GM19328 (cell line): ENCODE measurements around the gene MDFIC.

ENCODE experiments used
- ATAC-seq: cut with Tn5 transposase; IDR thresholded peaks from one replicate; pipeline ENCODE4 v1.9.1; 2021; ENCODE audit warnings: mild to moderate bottlenecking, moderate library complexity; ENCODE audit not compliant: unreplicated experiment

Gene MDFIC

DNA sequence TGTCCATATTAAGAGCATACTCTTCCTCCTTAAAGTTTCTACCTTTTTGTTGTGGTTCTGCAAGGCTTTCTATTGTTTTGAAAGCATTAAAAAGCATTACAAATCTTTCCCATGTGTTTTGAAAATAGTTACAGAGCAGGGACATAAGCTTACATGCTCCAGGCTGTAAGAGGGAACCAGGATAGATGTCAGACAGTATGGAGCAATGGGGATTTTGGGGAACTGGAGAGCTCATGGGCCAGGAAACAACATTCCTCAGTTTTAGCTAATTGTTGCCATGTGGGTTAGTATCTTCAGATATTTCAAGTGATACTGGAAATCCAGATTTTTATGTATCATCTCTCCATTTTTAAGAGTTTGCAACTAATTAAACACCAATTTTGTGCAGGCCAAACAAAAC, 3.5 kb downstream of the MDFIC start:
- ATAC-seq: no peak

DNA sequence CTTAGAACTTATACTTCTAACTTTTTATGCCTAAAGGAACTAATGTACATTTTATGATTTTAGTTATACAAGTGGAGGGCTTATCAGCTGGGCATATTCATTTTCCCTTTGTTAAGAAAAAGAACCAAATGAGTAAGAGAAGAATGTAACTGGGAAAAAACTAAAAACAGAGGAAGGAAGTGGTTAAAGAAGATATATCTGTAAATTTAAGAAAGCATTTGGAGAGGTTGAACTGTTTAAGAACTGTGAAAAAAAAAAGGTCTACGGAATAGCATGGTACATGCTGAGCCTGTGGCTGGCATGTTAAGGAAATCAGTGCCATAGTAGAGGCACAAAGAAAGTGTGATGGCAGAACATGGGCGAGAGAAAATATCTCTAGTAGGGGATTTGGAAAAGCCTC, 6.2 kb downstream of the MDFIC start:
- ATAC-seq: no peak

GRCh38 chr7:114929570-114929969, 7.7 kb downstream of the MDFIC start:
- no peak for ATAC-seq

DNA sequence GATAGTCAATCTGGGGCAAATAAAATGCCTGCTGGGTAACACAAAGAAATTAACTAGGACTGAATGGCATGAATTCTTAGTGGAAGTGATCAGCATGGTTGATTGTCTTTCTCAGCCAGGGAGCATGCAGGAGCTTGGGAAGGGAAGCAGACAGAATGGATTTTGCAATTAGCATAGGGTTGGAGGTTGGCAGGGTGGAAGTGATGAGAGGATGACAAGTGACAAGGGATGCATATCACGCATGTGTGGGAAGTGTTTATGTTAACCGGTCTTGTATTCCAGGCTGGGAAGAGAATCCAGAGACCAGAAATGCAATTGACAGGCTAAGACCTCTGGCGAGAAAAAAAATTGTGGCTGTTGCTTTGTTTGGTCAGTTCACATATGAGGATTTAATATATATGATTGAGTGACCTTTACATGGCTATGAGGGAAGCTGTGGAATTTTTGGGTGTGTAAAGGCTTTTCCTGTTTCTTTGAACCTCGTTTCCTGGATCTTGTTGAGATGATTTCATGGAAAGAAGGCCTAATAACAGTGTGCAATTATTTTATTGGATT, 8.3 kb downstream of the MDFIC start:
- ATAC-seq: no peak

GRCh38 chr7:114930829-114931655, 9.1 kb downstream of the MDFIC start:
- peak; percentile 37 for ATAC-seq

GRCh38 chr7:114931656-114932011, 9.7 kb downstream of the MDFIC start:
- peak; percentile 57 for ATAC-seq

GRCh38 chr7:114932991-114933390, 11.1 kb downstream of the MDFIC start:
- ATAC-seq: no peak

GRCh38 chr7:114933658-114934057, 11.8 kb downstream of the MDFIC start:
- ATAC-seq: no peak

GRCh38 chr7:114934086-114934485, 12.2 kb downstream of the MDFIC start:
- ATAC-seq: no peak

GRCh38 chr7:114934713-114935112, 12.8 kb downstream of the MDFIC start:
- no peak for ATAC-seq

DNA sequence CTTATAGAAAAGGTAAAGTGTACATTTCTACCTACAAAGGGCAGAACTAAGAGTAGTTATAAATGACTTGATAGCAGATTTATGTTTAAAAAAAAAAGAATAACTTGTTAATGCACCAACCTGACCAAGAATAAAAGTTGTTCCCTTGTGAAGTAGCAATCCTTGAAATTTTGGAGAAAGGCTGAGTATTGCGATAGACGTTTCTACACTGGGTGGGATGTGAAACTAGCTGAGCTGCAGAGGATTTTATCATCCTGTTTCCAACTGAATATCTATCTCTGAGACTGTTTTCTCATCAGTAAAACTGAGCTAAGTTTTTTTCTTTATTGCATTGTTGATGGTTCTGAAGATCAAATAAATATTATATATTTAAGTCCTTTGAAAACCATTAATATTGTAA, 14.6 kb downstream of the MDFIC start:
- no peak for ATAC-seq

DNA sequence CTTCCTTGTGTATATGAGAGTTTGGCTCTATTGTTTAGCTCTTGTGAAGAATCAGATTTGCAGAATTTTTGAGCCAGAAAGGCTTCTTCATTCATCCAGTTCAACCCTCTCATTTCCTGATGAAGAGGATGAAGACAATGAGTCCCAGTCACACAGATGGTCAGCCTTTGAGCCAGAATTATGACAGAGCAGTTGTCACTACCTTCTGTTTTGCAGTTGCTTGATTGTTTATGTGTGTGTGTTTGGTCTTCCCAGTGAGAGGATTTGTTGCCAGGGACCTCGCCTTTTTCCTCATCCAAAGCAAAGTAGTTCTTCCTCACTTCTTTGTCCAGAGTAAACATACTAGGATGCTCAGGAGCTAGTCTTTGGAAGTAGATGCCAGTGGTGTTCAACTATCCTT, 15.6 kb downstream of the MDFIC start:
- ATAC-seq: no peak

DNA sequence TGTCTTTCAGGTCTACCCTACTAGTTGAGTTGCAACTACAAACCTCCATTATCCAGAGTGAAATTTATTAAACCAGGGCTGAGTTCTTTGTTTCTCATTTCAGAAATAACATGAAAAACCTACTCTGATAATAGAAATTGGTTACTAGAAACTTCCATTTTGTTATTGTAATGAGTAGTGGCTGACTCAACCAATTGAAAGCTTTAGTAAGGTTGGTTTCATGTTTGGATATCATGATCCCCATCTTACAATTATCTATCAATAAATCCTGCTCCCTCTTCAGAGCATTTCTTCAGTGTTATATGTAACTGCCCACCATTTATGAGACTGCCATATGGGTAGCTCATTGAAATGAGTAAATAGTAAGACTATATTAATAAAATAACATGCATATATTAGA, 16.9 kb downstream of the MDFIC start:
- no peak for ATAC-seq

GRCh38 chr7:114939484-114940097, 17.7 kb downstream of the MDFIC start:
- no peak for ATAC-seq

- no peak for ATAC-seq
These were observed 18.3 kb downstream of the MDFIC start for GRCh38 chr7:114940220-114940619.

GRCh38 chr7:114941692-114942091, 19.8 kb downstream of the MDFIC start:
- no peak for ATAC-seq

DNA sequence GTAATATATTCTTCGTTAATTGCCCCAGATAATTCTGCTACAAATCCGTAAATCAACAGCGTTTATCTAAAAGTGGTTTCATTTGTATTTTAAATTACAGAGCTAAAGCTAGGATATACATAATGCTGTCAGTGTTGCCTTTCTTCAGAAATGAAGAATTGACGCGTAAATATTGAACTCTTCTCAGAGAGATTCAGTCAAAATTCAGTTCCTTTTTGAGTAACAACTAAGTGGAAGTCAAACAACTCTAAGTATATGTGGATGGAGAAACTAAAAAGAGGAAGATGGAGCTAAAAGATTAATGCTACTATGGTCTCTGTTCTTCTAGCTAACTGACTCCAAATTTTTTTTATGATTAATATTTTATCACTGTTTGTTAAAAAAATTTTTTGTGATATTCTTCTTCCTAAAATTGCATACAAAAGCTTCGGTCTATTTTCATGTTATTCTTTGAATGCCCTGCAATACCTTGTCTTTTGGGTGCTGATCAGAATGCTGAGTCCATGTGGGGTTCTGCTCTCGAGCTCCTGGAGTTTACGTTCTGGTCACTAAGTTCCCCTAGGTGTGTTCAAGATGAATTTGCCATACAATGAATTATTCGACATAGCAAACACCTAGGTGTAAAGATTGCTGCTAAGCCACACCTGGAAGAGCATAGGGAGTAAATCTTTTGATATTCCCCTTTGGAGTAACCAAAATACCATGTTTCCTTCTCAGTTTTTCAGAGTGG, 20.7 kb downstream of the MDFIC start:
- peak; percentile 48 for ATAC-seq

- no peak for ATAC-seq
These were observed 21.6 kb downstream of the MDFIC start for GRCh38 chr7:114943530-114943929.

- no peak for ATAC-seq
These were observed 22.3 kb downstream of the MDFIC start for GRCh38 chr7:114943953-114944744.

DNA sequence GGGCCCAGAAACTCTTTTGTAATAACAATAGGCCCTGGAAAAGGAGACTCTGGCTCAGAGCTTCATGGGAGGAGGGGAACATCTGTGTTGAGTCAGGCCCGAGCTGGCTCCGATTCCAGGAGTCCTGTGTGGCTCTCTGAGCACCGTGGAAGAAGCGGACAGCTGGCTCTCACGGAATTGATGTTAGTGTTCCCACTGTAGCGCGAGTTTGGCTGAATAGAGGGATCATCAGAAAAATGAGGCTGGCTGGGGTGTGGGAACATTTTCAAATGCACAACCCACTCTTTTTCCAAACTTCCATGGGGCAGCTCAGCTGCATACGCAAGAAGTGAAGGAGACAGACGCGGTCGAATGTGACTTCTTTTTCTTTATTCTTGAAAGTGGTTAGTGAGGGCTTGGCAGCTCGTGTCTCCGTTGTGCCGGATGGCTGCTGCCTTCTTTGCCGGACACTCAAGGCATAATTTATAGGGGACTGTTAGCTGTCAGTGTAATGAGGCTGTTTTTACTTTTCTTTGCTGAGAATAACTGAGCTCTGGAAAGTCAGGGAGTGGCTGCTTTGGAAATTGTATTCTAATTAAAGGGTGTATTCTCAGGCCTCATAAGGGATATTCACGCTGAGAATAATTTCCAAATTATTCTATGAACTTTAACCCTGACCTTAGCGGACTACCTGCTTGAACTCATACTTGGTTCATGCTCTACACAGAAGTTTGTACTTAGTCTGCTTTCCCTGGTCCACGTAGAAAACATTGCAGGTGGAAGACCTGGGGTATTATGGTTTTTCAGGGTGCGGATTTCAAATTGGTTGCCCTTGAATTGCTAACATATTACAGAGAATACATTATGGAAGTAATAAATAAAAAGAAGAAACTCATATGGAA, 23.1 kb downstream of the MDFIC start:
- no peak for ATAC-seq
